OCI-M2 (cell line): ENCODE results near the gene PADI1.

Experiments used
- DNase-seq: peaks from one replicate; lab custom pipeline; 2025; ENCODE audit not compliant: unreplicated experiment; lab: John Stamatoyannopoulos, UW

Gene PADI1

GRCh38 chr1:17196496-17197185 is 8.3 kb upstream of the PADI1 start:
- DNase-seq = no peak

- DNase-seq = no peak
These were observed 7.2 kb upstream of the PADI1 start for GRCh38 chr1:17197696-17198095.

DNA sequence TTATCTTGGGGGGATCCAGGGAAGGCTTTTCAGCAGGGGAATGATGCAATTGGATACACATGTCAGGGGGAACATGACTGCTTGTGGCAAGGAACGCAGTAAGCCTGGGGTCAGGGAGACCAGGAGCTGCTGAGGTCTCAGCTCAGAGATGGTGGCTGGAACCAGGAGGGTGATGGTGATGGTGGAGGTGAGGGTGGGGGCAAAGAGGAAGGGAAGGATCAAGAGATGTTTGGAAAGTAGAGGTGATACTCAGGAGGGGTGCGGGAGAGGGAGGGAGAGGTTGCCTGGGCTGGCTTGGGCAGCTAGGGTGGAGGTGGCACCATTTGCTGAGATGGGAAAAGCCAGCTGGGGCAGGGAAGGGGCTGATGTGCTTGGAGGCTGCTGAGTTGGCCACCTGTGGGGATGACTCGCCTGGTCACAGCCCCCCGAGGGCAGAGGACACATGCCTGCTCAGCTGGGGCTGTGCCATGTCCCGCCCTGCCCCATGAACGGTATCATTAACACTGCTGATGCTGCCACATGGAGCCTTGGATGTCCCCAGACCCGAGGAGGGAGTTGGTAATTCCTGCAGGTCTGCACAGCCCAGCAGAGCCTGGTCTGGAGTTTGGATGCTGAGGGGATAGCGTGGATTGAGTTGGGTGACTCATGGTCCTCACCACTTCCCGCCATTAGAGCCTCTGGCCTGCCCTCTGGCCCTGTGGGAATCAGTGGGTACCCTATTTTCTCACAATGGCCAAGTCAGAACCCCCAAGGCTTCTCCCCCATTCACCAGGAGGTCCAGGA is 6.3 kb upstream of the PADI1 start:
- DNase-seq = no peak

GRCh38 chr1:17199267-17200044 is 5.5 kb upstream of the PADI1 start:
- DNase-seq = no peak

DNA sequence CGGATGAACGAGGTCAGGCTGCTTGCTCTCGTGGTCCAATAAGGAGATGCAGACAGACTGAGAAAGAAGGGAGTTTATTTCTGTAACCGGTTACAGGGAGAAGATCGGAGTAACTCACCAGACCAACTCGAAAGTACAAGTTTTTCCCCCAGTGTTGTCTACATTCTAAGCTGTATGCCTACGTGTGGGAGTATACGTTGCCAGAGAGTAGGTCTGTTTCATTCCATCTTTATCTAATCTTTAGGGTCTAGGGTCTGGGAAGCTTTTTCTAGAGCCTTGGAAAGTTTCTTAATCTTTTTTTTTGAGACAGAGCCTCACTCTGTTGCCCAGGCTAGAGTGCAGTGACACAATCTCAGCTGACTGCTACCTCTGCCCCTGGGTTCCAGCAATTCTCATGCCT is 4.7 kb upstream of the PADI1 start:
- DNase-seq = no peak

DNA sequence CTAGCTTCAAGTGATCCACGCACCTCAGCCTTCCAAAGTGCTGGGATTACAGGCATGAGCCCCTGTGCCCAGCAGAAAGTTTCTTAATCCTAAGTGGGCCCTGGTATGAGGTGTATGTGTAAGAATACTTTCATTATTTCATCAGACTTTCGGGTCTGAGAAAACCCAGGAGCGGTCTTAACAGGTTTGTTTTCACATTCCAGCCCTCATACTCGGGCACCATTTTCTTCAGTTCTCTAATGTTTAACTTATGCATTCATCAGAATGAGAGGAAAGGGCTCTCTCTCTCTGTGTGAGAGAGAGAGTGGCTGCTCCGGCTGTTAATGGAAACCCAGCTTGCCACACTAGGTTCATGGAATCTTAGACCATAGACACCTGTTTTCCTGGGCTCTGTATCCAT is 4.2 kb upstream of the PADI1 start:
- DNase-seq = no peak

- no peak for DNase-seq
These were observed 3.5 kb upstream of the PADI1 start for GRCh38 chr1:17201201-17202021.

DNA sequence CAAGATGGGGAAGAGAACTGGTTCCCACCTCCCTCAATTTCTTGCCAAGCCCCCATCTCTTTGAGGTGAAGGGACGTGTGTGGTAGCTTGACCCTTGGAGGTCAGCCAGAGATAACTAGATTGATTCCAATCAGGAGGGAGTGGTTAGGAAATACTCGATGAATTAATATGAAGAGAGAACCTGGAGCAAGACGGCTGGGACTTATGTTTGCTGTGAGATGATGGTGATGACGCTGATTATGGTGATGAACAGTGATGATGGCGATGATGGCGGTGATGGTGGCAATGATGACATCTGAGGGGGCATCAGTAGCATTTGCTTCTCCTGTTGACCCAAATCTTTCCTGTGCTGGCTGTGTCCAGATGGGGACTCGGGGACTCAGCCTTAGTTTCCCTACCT is 724 bp downstream of the PADI1 start:
- DNase-seq = no peak

DNA sequence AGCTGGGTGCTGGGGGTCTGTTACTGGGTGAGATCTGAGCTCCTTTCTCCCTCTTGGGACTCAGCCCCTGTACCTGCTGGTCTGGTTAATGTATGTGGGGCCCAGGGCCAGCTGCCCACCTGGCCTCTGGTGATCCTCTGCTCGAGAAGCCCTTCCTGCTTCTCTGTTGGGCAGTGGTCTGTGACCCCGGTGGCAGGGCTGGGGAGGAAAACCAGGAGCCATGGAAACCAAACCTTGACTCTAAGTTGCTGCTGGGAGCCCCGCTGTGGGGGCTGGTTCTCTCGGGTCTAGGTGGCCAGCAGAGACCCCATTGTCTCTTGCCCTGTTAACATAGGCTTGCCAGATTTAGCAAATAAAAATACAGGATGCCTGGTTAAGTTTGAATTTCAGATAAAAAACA is 1.3 kb downstream of the PADI1 start:
- DNase-seq = no peak

DNA sequence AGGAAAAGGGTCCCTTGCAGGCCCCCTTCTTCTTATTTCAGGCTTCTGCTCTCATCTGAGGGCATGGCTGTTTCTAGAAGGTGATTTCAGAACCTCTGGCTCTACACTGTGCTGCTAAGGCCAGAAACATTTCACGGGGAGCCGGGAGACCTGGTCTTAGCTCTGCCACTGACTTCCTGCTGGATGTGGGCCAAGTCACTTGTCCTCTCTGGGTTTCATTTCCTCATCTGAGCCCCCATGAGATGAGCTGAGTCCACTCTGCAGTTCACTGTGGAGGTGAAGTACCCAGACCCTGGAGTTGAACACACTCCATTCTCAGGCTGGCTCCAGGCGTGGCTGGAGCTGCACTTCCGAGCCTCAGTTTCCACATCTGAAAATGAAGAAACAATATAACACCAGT is 2.1 kb downstream of the PADI1 start:
- DNase-seq = no peak

GRCh38 chr1:17207540-17207939 is 2.6 kb downstream of the PADI1 start:
- DNase-seq = no peak

GRCh38 chr1:17207966-17208418 is 3.1 kb downstream of the PADI1 start:
- no peak for DNase-seq

- DNase-seq = no peak
These were observed 3.6 kb downstream of the PADI1 start for GRCh38 chr1:17208546-17208945.

GRCh38 chr1:17209430-17209829 is 4.5 kb downstream of the PADI1 start:
- DNase-seq = no peak

DNA sequence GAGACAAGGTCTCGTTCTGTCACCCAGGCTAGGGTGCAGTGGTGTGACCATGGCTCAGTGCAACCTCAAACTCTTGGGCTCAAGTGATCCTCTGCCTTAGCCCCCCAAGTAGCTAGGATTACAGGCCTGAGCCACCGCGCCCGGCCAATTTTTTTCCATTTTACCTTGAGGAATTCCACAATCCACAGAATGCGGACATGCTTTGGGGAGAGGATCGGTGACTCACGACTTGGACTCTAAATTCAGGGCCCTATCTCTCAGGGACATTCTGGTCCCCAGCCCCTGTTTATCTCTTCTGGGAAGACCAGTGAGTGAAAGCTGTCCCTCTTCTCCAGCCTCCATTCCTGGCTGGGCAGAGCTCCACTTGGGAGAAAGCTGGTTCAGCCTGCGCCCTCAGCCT is 5.2 kb downstream of the PADI1 start:
- no peak for DNase-seq

DNA sequence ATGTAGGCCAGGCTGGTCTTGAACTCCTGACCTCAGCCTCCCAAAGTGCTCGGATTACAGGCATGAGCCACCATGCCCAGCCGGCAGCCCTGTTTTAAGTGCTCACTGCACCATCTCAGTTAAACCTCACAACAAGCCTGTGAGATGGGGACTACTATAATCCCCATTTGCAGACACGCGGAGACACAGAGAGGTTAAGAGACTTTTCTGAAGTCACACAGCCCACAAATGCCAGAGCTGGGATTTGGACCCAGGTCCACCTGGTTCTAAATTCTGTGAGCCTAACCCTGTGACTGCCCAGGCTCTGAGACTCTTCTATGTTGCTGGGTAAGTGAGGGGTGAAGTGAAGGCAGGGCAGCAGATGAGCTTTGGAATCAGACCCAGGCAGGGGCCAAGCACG is 6.4 kb downstream of the PADI1 start:
- no peak for DNase-seq

DNA sequence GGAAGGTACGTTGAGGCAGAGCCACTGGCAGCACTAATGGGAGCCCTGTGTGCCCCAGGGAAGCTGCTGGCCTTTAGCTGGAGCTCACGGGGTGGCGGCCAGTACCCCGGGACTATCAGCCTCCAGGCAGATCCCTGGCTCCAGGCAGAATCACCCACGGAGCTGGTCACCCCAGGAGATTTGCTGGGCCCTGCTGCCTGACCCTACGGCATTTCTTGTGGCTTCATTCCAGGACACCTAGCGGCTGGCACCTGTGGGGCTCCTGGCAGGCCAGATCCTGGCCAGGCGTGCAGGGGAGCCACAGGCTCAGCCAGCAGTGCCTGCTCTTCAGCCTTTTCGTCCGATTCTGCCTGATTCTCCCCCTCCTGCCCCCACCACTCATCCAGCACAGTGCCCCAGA is 7.1 kb downstream of the PADI1 start:
- no peak for DNase-seq

GRCh38 chr1:17212487-17213121 is 7.7 kb downstream of the PADI1 start:
- DNase-seq = no peak

GRCh38 chr1:17213148-17213781 is 8.3 kb downstream of the PADI1 start:
- DNase-seq = no peak

DNA sequence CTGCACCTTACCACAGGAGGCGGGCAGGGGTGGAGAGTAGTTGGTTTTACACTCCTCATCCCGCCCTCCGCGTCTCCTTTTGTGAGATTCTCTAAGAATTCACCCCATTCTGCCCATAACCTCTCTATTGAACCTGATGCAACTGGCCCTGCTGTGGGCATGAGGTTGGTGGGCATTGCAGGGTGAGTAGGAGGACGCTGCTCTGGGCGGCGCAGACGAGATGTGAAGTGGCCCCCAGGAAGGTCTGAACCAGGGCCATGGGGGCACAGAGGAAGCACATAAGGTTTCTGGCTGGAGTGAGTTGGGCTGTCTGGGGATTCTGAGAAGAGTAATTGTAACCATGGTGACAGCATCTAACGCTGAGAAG is 8.8 kb downstream of the PADI1 start:
- DNase-seq = no peak
